Suprapubic skin (tissue), 4 donors: ENCODE results near the gene FKBP5. TPM values are rescaled to one million over a fixed set of nuclear protein-coding genes. Genes with fewer than 3 reads are reported as not detected.

ENCODE experiments used
- DNase-seq, 2 donors: peaks; one replicate each; pipeline ENCODE4 v3.0.0-alpha.2; 2019; ENCODE audit warnings: low spot score in 2 of 2
- H3K27ac ChIP-seq: fragments of 200-600 bp; sonication (generic); one replicate; pipeline ENCODE4 v1.5.1; 2019
- H3K27me3 ChIP-seq: fragments of 200-600 bp; sonication (generic); one replicate; pipeline ENCODE4 v1.5.1; 2019
- H3K36me3 ChIP-seq: fragments of 200-600 bp; sonication (generic); one replicate; pipeline ENCODE4 v1.5.1; 2019
- H3K4me1 ChIP-seq: fragments of 200-600 bp; sonication (generic); one replicate; pipeline ENCODE4 v1.5.1; 2019
- H3K4me3 ChIP-seq: fragments of 200-600 bp; sonication (generic); one replicate; pipeline ENCODE4 v1.5.1; 2019; ENCODE audit warnings: mild to moderate bottlenecking
- H3K9me3 ChIP-seq: fragments of 200-600 bp; sonication (generic); one replicate; pipeline ENCODE4 v1.5.1; 2019
- EP300 ChIP-seq: sonication (generic); formaldehyde crosslinking; IDR thresholded peaks from one replicate; pipeline ENCODE4 v1.6.1; 2017; ENCODE audit warnings: antibody characterized with exemption
- POLR2A ChIP-seq, 2 donors: fragments of 450-650 bp; IDR thresholded peaks; one replicate each; pipeline ENCODE4 v1.6.1; 2017; ENCODE audit warnings: antibody characterized with exemption in 2 of 2, mild to moderate bottlenecking in 2 of 2, moderate library complexity in 2 of 2
- POLR2AphosphoS5 ChIP-seq, 3 donors: sonication (generic); formaldehyde crosslinking; IDR thresholded peaks; one replicate each; pipeline ENCODE4 v1.6.1; 2017; ENCODE audit warnings: antibody characterized with exemption in 3 of 3
- WGBS: methylation state at CpG from one replicate; pipeline ENCODE4 v1.1.5; 2018; 5-methylcytosine and 5-hydroxymethylcytosine counted together
- total RNA-seq, 4 donors: library from RNA; depleted of rRNA; stranded (reverse); fragments of >200 nt; gene quantifications; one replicate each; pipeline ENCODE4 v1.1.0, GENCODE V29; 2016
- TF ChIP-seq, protein P1 (sequence below), 2 donors: fragments of 200-600 bp in 1 of 2; fragments of 450-650 bp in 1 of 2; sonication (generic) in 1 of 2; IDR thresholded peaks; one replicate each; pipeline ENCODE4 v1.5.1; 2016 to 2019; ENCODE audit warnings: antibody characterized with exemption in 2 of 2, mild to moderate bottlenecking in 1 of 2, moderate library complexity in 1 of 2

Gene FKBP5
- total RNA-seq, 4 donors from 2014 or later: 198 to 321 (median 244) TPM

DNA sequence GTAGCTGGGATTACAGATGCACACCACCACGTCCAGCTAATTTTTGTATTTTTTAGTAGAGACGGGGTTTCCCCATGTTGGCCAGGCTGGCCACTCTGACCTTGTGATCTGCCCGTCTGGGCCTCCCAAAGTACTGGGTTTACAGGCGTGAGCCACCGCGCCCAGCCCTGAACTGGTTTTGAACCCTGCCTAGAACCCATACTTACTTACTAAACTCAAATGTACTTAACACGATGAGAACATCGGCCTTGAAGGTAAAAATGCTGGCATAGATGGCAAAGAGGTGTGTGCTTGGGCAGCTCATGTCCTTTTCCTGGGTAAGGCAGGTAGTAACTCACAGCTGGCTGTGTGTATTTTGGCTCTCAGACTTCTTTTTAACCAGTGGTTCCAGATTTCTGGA lies 44.9 kb upstream of the FKBP5 start:
- H3K4me3 ChIP-seq: no peak overlapping the region
- peak overlapping the region; percentile 100 for H3K27ac ChIP-seq
- DNase-seq: no peak
- H3K36me3 ChIP-seq: no peaks in the 10 kb centered on the region
- no peaks in the 10 kb centered on the region for H3K9me3 ChIP-seq
- H3K4me1 ChIP-seq: peaks cover 84% of the 10 kb centered on the region
- TF ChIP-seq EP300: no peak
- TF ChIP-seq, protein P1, sequence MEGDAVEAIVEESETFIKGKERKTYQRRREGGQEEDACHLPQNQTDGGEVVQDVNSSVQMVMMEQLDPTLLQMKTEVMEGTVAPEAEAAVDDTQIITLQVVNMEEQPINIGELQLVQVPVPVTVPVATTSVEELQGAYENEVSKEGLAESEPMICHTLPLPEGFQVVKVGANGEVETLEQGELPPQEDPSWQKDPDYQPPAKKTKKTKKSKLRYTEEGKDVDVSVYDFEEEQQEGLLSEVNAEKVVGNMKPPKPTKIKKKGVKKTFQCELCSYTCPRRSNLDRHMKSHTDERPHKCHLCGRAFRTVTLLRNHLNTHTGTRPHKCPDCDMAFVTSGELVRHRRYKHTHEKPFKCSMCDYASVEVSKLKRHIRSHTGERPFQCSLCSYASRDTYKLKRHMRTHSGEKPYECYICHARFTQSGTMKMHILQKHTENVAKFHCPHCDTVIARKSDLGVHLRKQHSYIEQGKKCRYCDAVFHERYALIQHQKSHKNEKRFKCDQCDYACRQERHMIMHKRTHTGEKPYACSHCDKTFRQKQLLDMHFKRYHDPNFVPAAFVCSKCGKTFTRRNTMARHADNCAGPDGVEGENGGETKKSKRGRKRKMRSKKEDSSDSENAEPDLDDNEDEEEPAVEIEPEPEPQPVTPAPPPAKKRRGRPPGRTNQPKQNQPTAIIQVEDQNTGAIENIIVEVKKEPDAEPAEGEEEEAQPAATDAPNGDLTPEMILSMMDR (IDR thresholded peaks at IDR 0.05): no peak
- H3K27me3 ChIP-seq: no peaks in the 10 kb centered on the region
- 80% methylated on average over 8 of the region's 8 CpGs for WGBS

DNA sequence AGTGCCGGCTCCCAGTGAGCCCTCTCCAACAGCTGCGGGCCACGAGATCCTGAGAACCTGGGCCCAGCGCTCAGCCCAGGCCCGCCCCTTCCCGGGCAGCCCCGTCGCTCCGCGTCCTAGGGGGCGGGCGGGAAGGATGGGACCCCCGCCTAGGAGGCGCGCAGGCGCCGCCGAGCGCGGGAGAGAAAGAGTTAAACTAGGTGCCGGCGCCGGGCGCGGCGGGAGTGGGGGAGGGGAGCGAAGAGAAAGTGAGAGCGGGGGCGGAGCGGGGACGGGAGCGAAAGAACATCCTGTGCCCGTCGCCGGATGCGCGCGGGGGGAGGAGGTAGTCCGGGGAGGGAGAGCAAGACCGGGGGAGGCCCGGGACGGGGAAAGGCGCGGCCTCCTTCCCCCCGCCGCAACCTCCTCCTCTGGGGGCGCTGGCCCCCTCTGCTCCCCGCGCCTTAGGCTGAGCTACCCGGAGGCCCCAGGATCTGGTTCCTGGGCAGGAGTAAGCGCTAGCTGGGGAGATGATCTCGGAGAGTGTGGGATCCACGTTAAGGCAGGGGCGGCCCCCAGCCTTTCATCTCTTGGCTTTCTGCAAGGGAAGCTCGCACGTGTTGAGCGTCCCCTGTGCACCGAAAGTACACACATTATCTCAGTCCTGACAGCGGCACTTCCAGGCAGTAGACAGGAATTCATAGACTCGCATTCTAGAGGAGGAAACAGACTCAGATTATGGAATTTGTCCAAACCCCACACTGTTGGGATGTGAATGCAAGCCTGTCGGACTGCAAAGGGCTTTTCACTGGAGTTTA lies 43.2 kb upstream of the FKBP5 start:
- peak; percentile 98 to 99 for DNase-seq
- H3K27me3 ChIP-seq: no peaks in the 10 kb centered on the region
- H3K36me3 ChIP-seq: no peaks in the 10 kb centered on the region
- WGBS: under 1% methylated on average over 30 of the region's 61 CpGs
- H3K4me1 ChIP-seq: peaks cover 93% of the 10 kb centered on the region
- peak overlapping the region; percentile 59 for H3K4me3 ChIP-seq
- peak overlapping the region; percentile 100 for H3K27ac ChIP-seq
- peak in 2 of 3 donors; percentile 94 to 99 for TF ChIP-seq POLR2AphosphoS5 (IDR thresholded peaks at IDR 0.05)
- TF ChIP-seq EP300: peak; percentile 91
- TF ChIP-seq, protein P1 (IDR thresholded peaks at IDR 0.05): no peak
- TF ChIP-seq POLR2A (IDR thresholded peaks at IDR 0.05): no peak
- H3K9me3 ChIP-seq: no peaks in the 10 kb centered on the region

DNA sequence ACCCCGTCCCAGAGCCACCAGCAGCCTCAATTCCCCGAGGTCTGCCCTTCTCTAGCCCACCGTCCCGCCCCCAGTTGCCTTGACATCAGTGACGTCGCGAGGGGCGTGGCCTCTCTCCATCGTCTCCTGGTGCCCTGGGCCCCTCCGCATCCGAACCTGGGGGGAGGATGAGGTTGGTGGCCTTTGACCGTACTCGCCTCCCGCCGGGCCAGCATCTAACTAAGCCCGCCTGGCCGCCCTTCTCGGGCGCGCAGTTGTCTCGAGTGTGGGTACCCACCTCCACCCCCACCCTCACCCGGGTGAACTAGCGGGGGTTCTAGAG lies 42.7 kb upstream of the FKBP5 start:
- peak; percentile 99 for DNase-seq
- H3K4me3 ChIP-seq: peak overlapping the region; percentile 59
- TF ChIP-seq POLR2AphosphoS5 (IDR thresholded peaks at IDR 0.05) (peak in 1 of 3 donors; percentile 3), EP300 (no peak), POLR2A (IDR thresholded peaks at IDR 0.05) (peak; percentile 63 to 89)
- TF ChIP-seq, protein P1 (IDR thresholded peaks at IDR 0.05): no peak
- WGBS: no CpG with 5 or more reads among the region's 23 CpGs
- no peaks in the 10 kb centered on the region for H3K36me3 ChIP-seq
- H3K4me1 ChIP-seq: peaks cover 96% of the 10 kb centered on the region
- no peaks in the 10 kb centered on the region for H3K9me3 ChIP-seq
- no peaks in the 10 kb centered on the region for H3K27me3 ChIP-seq
- peak overlapping the region; percentile 100 for H3K27ac ChIP-seq

DNA sequence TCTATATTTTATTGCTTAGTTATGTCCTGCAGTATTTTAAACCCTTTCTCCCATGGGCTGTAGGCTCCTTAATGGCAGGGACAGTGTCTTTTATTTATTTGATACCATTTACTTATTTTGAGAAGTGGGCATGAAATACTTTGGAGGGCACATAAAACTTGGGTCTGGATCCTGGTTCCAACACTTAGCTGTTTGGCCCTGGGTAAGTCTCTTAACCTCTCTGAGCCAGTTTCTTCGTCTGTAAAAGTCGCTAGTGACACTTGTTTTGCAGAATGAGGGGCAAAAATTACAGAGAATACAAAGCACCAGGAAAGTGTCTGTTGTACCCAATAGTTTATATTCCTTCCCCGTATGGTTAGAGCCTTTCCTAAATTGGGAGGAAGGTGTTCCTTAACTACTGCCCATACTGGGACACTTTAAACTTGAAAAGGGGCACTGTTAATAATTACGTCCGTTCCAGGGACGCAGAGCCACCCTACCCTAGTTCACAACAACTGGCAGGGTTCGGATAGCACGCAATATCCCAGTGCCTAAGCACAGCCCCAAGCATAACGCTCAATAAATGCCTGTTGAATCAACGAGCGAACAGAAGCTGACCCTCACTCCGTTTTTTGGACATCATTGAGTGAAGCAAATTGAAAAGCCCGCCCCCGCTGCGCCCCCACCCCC lies 42.2 kb upstream of the FKBP5 start:
- TF ChIP-seq POLR2AphosphoS5 (IDR thresholded peaks at IDR 0.05) (no peak), EP300 (no peak), POLR2A (IDR thresholded peaks at IDR 0.05) (no peak)
- TF ChIP-seq, protein P1 (IDR thresholded peaks at IDR 0.05): no peak
- 7% methylated on average over 12 of the region's 15 CpGs for WGBS
- DNase-seq: peak in 1 of 2 donors; percentile 74
- H3K27ac ChIP-seq: peak overlapping the region; percentile 100
- peak overlapping the region; percentile 59 for H3K4me3 ChIP-seq
- H3K9me3 ChIP-seq: no peaks in the 10 kb centered on the region
- no peaks in the 10 kb centered on the region for H3K36me3 ChIP-seq
- no peaks in the 10 kb centered on the region for H3K27me3 ChIP-seq
- H3K4me1 ChIP-seq: peaks cover 96% of the 10 kb centered on the region

DNA sequence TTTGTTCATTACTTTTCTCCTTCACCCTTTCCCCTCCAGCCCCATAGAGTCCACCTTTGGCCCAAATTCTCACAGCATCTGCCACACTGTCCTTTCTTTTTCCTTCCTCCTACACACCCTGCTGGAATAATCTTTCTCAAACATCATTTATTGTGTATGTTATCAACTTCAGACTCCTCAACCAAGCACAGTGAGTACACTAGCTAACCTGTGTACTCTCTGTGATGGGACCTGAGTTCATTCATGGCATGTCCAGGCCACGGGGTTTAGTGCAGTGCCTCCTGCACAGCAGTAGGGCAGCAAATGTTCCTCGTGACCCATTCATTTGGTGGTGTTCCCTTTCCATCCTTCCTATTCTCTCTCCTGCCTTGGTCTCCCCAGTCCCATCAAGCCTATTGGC lies 41.0 kb upstream of the FKBP5 start:
- DNase-seq: no peak
- Histone ChIP-seq H3K4me3 (no peak overlapping the region), H3K27ac (peak overlapping the region; percentile 100), H3K9me3 (no peaks in the 10 kb centered on the region), H3K4me1 (peaks cover 96% of the 10 kb centered on the region), H3K36me3 (no peaks in the 10 kb centered on the region), H3K27me3 (no peaks in the 10 kb centered on the region)
- 40% methylated on average over 2 of the region's 2 CpGs for WGBS
- TF ChIP-seq, protein P1 (IDR thresholded peaks at IDR 0.05): no peak
- peak in 1 of 3 donors; percentile 13 for TF ChIP-seq POLR2AphosphoS5 (IDR thresholded peaks at IDR 0.05)
